ENCODE data around the gene GPC3. TPM values are rescaled to one million over a fixed set of nuclear protein-coding genes. Genes with fewer than 3 reads are reported as not detected.

Gene GPC3
- total and polyA plus RNA-seq, 4 experiments from 2014 or later: 0.20 to 2.4 (median 0.22) TPM; not detected in 1

GRCh38 chrX:133938530-133938929 lies 46.9 kb downstream of the GPC3 start:
- Histone ChIP-seq H3K9me3 (ENCODE audit: control insufficient read depth in 1 of 2, low read length in 2 of 2) (no peaks in the 10 kb centered on the region), H3K4me1 (ENCODE audit: insufficient read depth, low read length) (no peaks in the 10 kb centered on the region), H3K27me3 (ENCODE audit: insufficient read depth, low read length) (no peaks in the 10 kb centered on the region), H3K27ac (ENCODE audit: low read depth, low read length) (no peak overlapping the region), H3K4me3 (ENCODE audit: low read length in 2 of 2) (no peak overlapping the region), H3K36me3 (ENCODE audit: insufficient read depth, low read length) (no peaks in the 10 kb centered on the region)
- no peaks in the 10 kb centered on the region for H3K4me1 Mint-ChIP-seq
- intact Hi-C loops (cut with micrococcal nuclease): no loop called here
- POLR2A ChIA-PET (ENCODE audit: partially characterized antibody): no interaction called here
- CTCF ChIA-PET (ENCODE audit: partially characterized antibody): no interaction called here
- H3K4me3 Mint-ChIP-seq: no peak overlapping the region
- H3K9me3 Mint-ChIP-seq: no peaks in the 10 kb centered on the region
- no peaks in the 10 kb centered on the region for H3K36me3 Mint-ChIP-seq
- no peaks in the 10 kb centered on the region for H3K27me3 Mint-ChIP-seq
- H3K27ac Mint-ChIP-seq: no peak overlapping the region
- DNase-seq: no peak

- Histone ChIP-seq H3K36me3 (ENCODE audit: insufficient read depth, low read length) (no peaks in the 10 kb centered on the region), H3K27me3 (ENCODE audit: insufficient read depth, low read length) (no peaks in the 10 kb centered on the region), H3K4me1 (ENCODE audit: insufficient read depth, low read length) (no peaks in the 10 kb centered on the region), H3K4me3 (ENCODE audit: low read length in 2 of 2) (no peak overlapping the region), H3K27ac (ENCODE audit: low read depth, low read length) (no peak overlapping the region), H3K9me3 (ENCODE audit: control insufficient read depth in 1 of 2, low read length in 2 of 2) (no peaks in the 10 kb centered on the region)
- CTCF ChIA-PET (ENCODE audit: partially characterized antibody): interaction anchor here (1.2 kb wide), 1 partner anchor 15 kb away, joined by 3 read pairs; no protein-coding TSS in a partner anchor
- H3K4me3 Mint-ChIP-seq: no peak overlapping the region
- H3K36me3 Mint-ChIP-seq: no peaks in the 10 kb centered on the region
- no peak overlapping the region for H3K27ac Mint-ChIP-seq
- POLR2A ChIA-PET (ENCODE audit: partially characterized antibody): no interaction called here
- intact Hi-C loops (cut with micrococcal nuclease): no loop called here
- no peak for DNase-seq
- no peaks in the 10 kb centered on the region for H3K9me3 Mint-ChIP-seq
- no peaks in the 10 kb centered on the region for H3K4me1 Mint-ChIP-seq
- H3K27me3 Mint-ChIP-seq: no peaks in the 10 kb centered on the region
These were observed 48.4 kb downstream of the GPC3 start for GRCh38 chrX:133937022-133937421.

GRCh38 chrX:133935076-133935475 lies 50.3 kb downstream of the GPC3 start:
- POLR2A ChIA-PET (ENCODE audit: partially characterized antibody): no interaction called here
- Histone ChIP-seq H3K27me3 (ENCODE audit: insufficient read depth, low read length) (no peaks in the 10 kb centered on the region), H3K4me3 (ENCODE audit: low read length in 2 of 2) (no peak overlapping the region), H3K9me3 (ENCODE audit: control insufficient read depth in 1 of 2, low read length in 2 of 2) (no peaks in the 10 kb centered on the region), H3K36me3 (ENCODE audit: insufficient read depth, low read length) (no peaks in the 10 kb centered on the region), H3K4me1 (ENCODE audit: insufficient read depth, low read length) (no peaks in the 10 kb centered on the region), H3K27ac (ENCODE audit: low read depth, low read length) (no peak overlapping the region)
- CTCF ChIA-PET (ENCODE audit: partially characterized antibody): no interaction called here
- no peaks in the 10 kb centered on the region for H3K4me1 Mint-ChIP-seq
- DNase-seq: no peak
- intact Hi-C loops (cut with micrococcal nuclease): no loop called here
- no peak overlapping the region for H3K27ac Mint-ChIP-seq
- no peaks in the 10 kb centered on the region for H3K27me3 Mint-ChIP-seq
- no peak overlapping the region for H3K4me3 Mint-ChIP-seq
- H3K36me3 Mint-ChIP-seq: no peaks in the 10 kb centered on the region
- no peaks in the 10 kb centered on the region for H3K9me3 Mint-ChIP-seq

- H3K27ac Mint-ChIP-seq: no peak overlapping the region
- H3K36me3 Mint-ChIP-seq: no peaks in the 10 kb centered on the region
- H3K27me3 ChIP-seq (ENCODE audit: insufficient read depth, low read length): no peaks in the 10 kb centered on the region
- H3K9me3 Mint-ChIP-seq: no peaks in the 10 kb centered on the region
- no peaks in the 10 kb centered on the region for H3K27me3 Mint-ChIP-seq
- ChIA-PET POLR2A (ENCODE audit: partially characterized antibody) (no interaction called here), CTCF (ENCODE audit: partially characterized antibody) (no interaction called here)
- H3K36me3 ChIP-seq (ENCODE audit: insufficient read depth, low read length): no peaks in the 10 kb centered on the region
- H3K4me3 Mint-ChIP-seq: no peak overlapping the region
- no peaks in the 10 kb centered on the region for H3K4me1 Mint-ChIP-seq
- DNase-seq: no peak
- intact Hi-C loops (cut with micrococcal nuclease): no loop called here
- H3K9me3 ChIP-seq (ENCODE audit: control insufficient read depth in 1 of 2, low read length in 2 of 2): no peaks in the 10 kb centered on the region
- H3K4me3 ChIP-seq (ENCODE audit: low read length in 2 of 2): no peak overlapping the region
- no peaks in the 10 kb centered on the region for H3K4me1 ChIP-seq (ENCODE audit: insufficient read depth, low read length)
- H3K27ac ChIP-seq (ENCODE audit: low read depth, low read length): no peak overlapping the region
These were observed 52.1 kb downstream of the GPC3 start for GRCh38 chrX:133933316-133933715.

GRCh38 chrX:133929836-133930464 lies 55.4 kb downstream of the GPC3 start:
- H3K4me1 ChIP-seq (ENCODE audit: insufficient read depth, low read length): no peaks in the 10 kb centered on the region
- H3K36me3 Mint-ChIP-seq: no peaks in the 10 kb centered on the region
- no peaks in the 10 kb centered on the region for H3K27me3 Mint-ChIP-seq
- H3K4me3 ChIP-seq (ENCODE audit: low read length in 2 of 2): no peak overlapping the region
- no peak overlapping the region for H3K4me3 Mint-ChIP-seq
- ChIA-PET POLR2A (ENCODE audit: partially characterized antibody) (no interaction called here), CTCF (ENCODE audit: partially characterized antibody) (no interaction called here)
- H3K36me3 ChIP-seq (ENCODE audit: insufficient read depth, low read length): no peaks in the 10 kb centered on the region
- no peaks in the 10 kb centered on the region for H3K27me3 ChIP-seq (ENCODE audit: insufficient read depth, low read length)
- no peak for DNase-seq
- no peak overlapping the region for H3K27ac ChIP-seq (ENCODE audit: low read depth, low read length)
- no peaks in the 10 kb centered on the region for H3K9me3 ChIP-seq (ENCODE audit: control insufficient read depth in 1 of 2, low read length in 2 of 2)
- H3K9me3 Mint-ChIP-seq: no peaks in the 10 kb centered on the region
- H3K27ac Mint-ChIP-seq: no peak overlapping the region
- no peaks in the 10 kb centered on the region for H3K4me1 Mint-ChIP-seq
- intact Hi-C loops (cut with micrococcal nuclease): no loop called here

- H3K9me3 ChIP-seq (ENCODE audit: control insufficient read depth in 1 of 2, low read length in 2 of 2): no peaks in the 10 kb centered on the region
- DNase-seq: no peak
- H3K27me3 ChIP-seq (ENCODE audit: insufficient read depth, low read length): no peaks in the 10 kb centered on the region
- Mint-ChIP-seq H3K27ac (no peak overlapping the region), H3K36me3 (no peaks in the 10 kb centered on the region), H3K4me1 (peaks cover 1 to 5% (median 3%) of the 10 kb centered on the region in 4 donors), H3K9me3 (no peaks in the 10 kb centered on the region), H3K4me3 (no peak overlapping the region), H3K27me3 (no peaks in the 10 kb centered on the region)
- H3K36me3 ChIP-seq (ENCODE audit: insufficient read depth, low read length): no peaks in the 10 kb centered on the region
- H3K27ac ChIP-seq (ENCODE audit: low read depth, low read length): no peak overlapping the region
- POLR2A ChIA-PET (ENCODE audit: partially characterized antibody): no interaction called here
- intact Hi-C loops (cut with micrococcal nuclease): no loop called here
- no peak overlapping the region for H3K4me3 ChIP-seq (ENCODE audit: low read length in 2 of 2)
- CTCF ChIA-PET (ENCODE audit: partially characterized antibody): no interaction called here
- H3K4me1 ChIP-seq (ENCODE audit: insufficient read depth, low read length): peaks cover 4% of the 10 kb centered on the region
These were observed 57.0 kb downstream of the GPC3 start for GRCh38 chrX:133928365-133928764.

GRCh38 chrX:133926809-133927208 lies 58.6 kb downstream of the GPC3 start:
- H3K27me3 Mint-ChIP-seq: no peaks in the 10 kb centered on the region
- Histone ChIP-seq H3K36me3 (ENCODE audit: insufficient read depth, low read length) (no peaks in the 10 kb centered on the region), H3K4me3 (ENCODE audit: low read length in 2 of 2) (no peak overlapping the region), H3K27ac (ENCODE audit: low read depth, low read length) (no peak overlapping the region), H3K9me3 (ENCODE audit: control insufficient read depth in 1 of 2, low read length in 2 of 2) (no peaks in the 10 kb centered on the region), H3K4me1 (ENCODE audit: insufficient read depth, low read length) (peaks cover 19% of the 10 kb centered on the region), H3K27me3 (ENCODE audit: insufficient read depth, low read length) (no peaks in the 10 kb centered on the region)
- H3K4me3 Mint-ChIP-seq: no peak overlapping the region
- no peaks in the 10 kb centered on the region for H3K36me3 Mint-ChIP-seq
- CTCF ChIA-PET (ENCODE audit: partially characterized antibody): no interaction called here
- peaks cover 15 to 21% (median 17%) of the 10 kb centered on the region in 4 donors for H3K4me1 Mint-ChIP-seq
- DNase-seq: no peak
- H3K9me3 Mint-ChIP-seq: no peaks in the 10 kb centered on the region
- no peak overlapping the region for H3K27ac Mint-ChIP-seq
- POLR2A ChIA-PET (ENCODE audit: partially characterized antibody): no interaction called here
- intact Hi-C loops (cut with micrococcal nuclease): no loop called here

GRCh38 chrX:133926099-133926498 lies 59.3 kb downstream of the GPC3 start:
- intact Hi-C loops (cut with micrococcal nuclease): no loop called here
- CTCF ChIA-PET (ENCODE audit: partially characterized antibody): no interaction called here
- no peaks in the 10 kb centered on the region for H3K27me3 ChIP-seq (ENCODE audit: insufficient read depth, low read length)
- POLR2A ChIA-PET (ENCODE audit: partially characterized antibody): no interaction called here
- H3K4me1 Mint-ChIP-seq: peaks cover 17 to 24% (median 21%) of the 10 kb centered on the region in 4 donors
- no peak overlapping the region for H3K27ac Mint-ChIP-seq
- no peak for DNase-seq
- peaks cover 21% of the 10 kb centered on the region for H3K4me1 ChIP-seq (ENCODE audit: insufficient read depth, low read length)
- no peaks in the 10 kb centered on the region for H3K27me3 Mint-ChIP-seq
- H3K4me3 ChIP-seq (ENCODE audit: low read length in 2 of 2): no peak overlapping the region
- H3K9me3 Mint-ChIP-seq: no peaks in the 10 kb centered on the region
- no peaks in the 10 kb centered on the region for H3K9me3 ChIP-seq (ENCODE audit: control insufficient read depth in 1 of 2, low read length in 2 of 2)
- no peak overlapping the region for H3K27ac ChIP-seq (ENCODE audit: low read depth, low read length)
- H3K36me3 ChIP-seq (ENCODE audit: insufficient read depth, low read length): no peaks in the 10 kb centered on the region
- no peak overlapping the region for H3K4me3 Mint-ChIP-seq
- H3K36me3 Mint-ChIP-seq: no peaks in the 10 kb centered on the region

Data from CD4-positive, alpha-beta memory T cell (primary cell).